GM13976 (cell line): Measurements from ENCODE around the gene B9D1.

ENCODE experiments used
- DNase-seq: peaks from one replicate; pipeline ENCODE4 v3.0.0; 2012; ENCODE audit warnings: low spot score
- CTCF ChIP-seq: IDR thresholded peaks from 2 replicates; pipeline ENCODE4 v1.5.1; 2012; ENCODE audit warnings: borderline replicate concordance, mild to moderate bottlenecking; ENCODE audit not compliant: insufficient read depth; ENCODE audit errors: extremely low read depth, missing control alignments, control extremely low read depth
- in situ Hi-C: fragments of 300-500 bp; cut with MboI; formaldehyde crosslinking; loops from one replicate; pipeline ENCODE4 v1.12.0; 2022; ENCODE audit warnings: low sequenced_read_pairs, mixed read lengths, inconsistent platforms; ENCODE audit not compliant: unreplicated experiment

B9D1 gene

GRCh38 chr17:19345486-19346350 lies 16.8 kb downstream of the B9D1 start:
- TF ChIP-seq CTCF, result no peak
- DNase-seq, result no peak
- in situ Hi-C loops, result no loop called here

GRCh38 chr17:19345067-19345460 lies 17.5 kb downstream of the B9D1 start:
- DNase-seq, result no peak
- in situ Hi-C loops, result no loop called here
- no peak for TF ChIP-seq CTCF

- in situ Hi-C loops, result no loop called here
- TF ChIP-seq CTCF, result no peak
- no peak for DNase-seq
Measured at GRCh38 chr17:19344311-19345066, 18.0 kb downstream of the B9D1 start.

- in situ Hi-C loops, result no loop called here
- no peak for DNase-seq
- no peak for TF ChIP-seq CTCF
Measured at GRCh38 chr17:19343671-19344151, 18.8 kb downstream of the B9D1 start.

GRCh38 chr17:19343256-19343630 lies 19.3 kb downstream of the B9D1 start:
- no peak for TF ChIP-seq CTCF
- in situ Hi-C loops, result no loop called here
- DNase-seq, result no peak

- in situ Hi-C loops, result no loop called here
- peak; percentile 38 for DNase-seq
- no peak for TF ChIP-seq CTCF
Measured at GRCh38 chr17:19342611-19343255, 19.8 kb downstream of the B9D1 start.
